Colonic mucosa (tissue), 4 donors: ENCODE measurements around the gene HEXIM2. TPM values are rescaled to one million over a fixed set of nuclear protein-coding genes. Genes with fewer than 3 reads are reported as not detected.

Experiments
- DNase-seq: peaks from one replicate; pipeline ENCODE4 v3.0.0-alpha.2; 2020
- H3K27ac ChIP-seq: fragments of 200-600 bp; one replicate; pipeline ENCODE4 v1.8.0; 2021
- H3K27me3 ChIP-seq: fragments of 200-600 bp; one replicate; pipeline ENCODE4 v1.8.0; 2021
- H3K36me3 ChIP-seq: fragments of 200-600 bp; one replicate; pipeline ENCODE4 v1.8.0; 2021
- H3K4me1 ChIP-seq: fragments of 200-600 bp; one replicate; pipeline ENCODE4 v1.8.0; 2021; ENCODE audit warnings: mild to moderate bottlenecking
- H3K4me3 ChIP-seq: fragments of 200-600 bp; one replicate; pipeline ENCODE4 v1.8.0; 2021
- H3K9ac ChIP-seq, 2 donors: one replicate each; pipeline ENCODE4 v1.7.0; 2013; ENCODE audit warnings: control low read depth in 2 of 2, low read depth in 2 of 2, low read length in 2 of 2
- H3K9me3 ChIP-seq: fragments of 200-600 bp; one replicate; pipeline ENCODE4 v1.8.0; 2021
- CTCF ChIP-seq: fragments of 200-600 bp; IDR thresholded peaks from one replicate; pipeline ENCODE4 v1.8.0; 2022; ENCODE audit warnings: antibody characterized with exemption, mild to moderate bottlenecking
- intact Hi-C: fragments of 100-400 bp; cut with DNase I; formaldehyde crosslinking; loops from one replicate; pipeline ENCODE4 v1.14.1; 2022
- total RNA-seq, 2 donors: library from RNA; stranded (reverse); fragmentation: NEBNext Ultra II Directional in 1 of 2; extraction: Animal tissue kit (Norgen Biotek cat#: 25700) in 1 of 2; gene quantifications; one replicate each; pipeline ENCODE4 v1.2.1, GENCODE V29; 2021
- donor health status: healthy.
- donor health status: DM: no; HTN: no; CAD: no.
- donor health status: DM: no; HTN: no; CAD: no.

Gene HEXIM2
- total RNA-seq, 2 donors from 2014 or later, result 7.2 to 8.1 TPM

GRCh38 chr17:45160447-45161287 lies 1.0 kb upstream of the HEXIM2 start:
- intact Hi-C loops, result no loop called here
- H3K4me1 ChIP-seq, result peaks cover 7% of the 10 kb centered on the region

GRCh38 chr17:45162025-45162687 lies 481 bp downstream of the HEXIM2 start:
- no peak for TF ChIP-seq CTCF
- intact Hi-C loops, result no loop called here
- no peak overlapping the region for H3K27ac ChIP-seq
- no peaks in the 10 kb centered on the region for H3K9me3 ChIP-seq
- no peaks in the 10 kb centered on the region for H3K27me3 ChIP-seq
- no peaks in the 10 kb centered on the region for H3K36me3 ChIP-seq
- H3K9ac ChIP-seq, result peak overlapping the region in 1 of 2 donors; percentile 62
- peak overlapping the region; percentile 80 for H3K4me3 ChIP-seq
- peaks cover 7% of the 10 kb centered on the region for H3K4me1 ChIP-seq
- DNase-seq, result no peak

More at GRCh38 chr17:45160447-45161287, 1.0 kb upstream of the HEXIM2 start:
- TF ChIP-seq CTCF, result no peak
- peak overlapping the region; percentile 98 for H3K27ac ChIP-seq
- no peaks in the 10 kb centered on the region for H3K27me3 ChIP-seq
- H3K36me3 ChIP-seq, result no peaks in the 10 kb centered on the region
- peak; percentile 73 for DNase-seq
- no peaks in the 10 kb centered on the region for H3K9me3 ChIP-seq
- H3K4me3 ChIP-seq, result peak overlapping the region; percentile 80
- H3K9ac ChIP-seq, result peak overlapping the region; percentile 97 to 99

GRCh38 chr17:45164734-45165269 lies 3.1 kb downstream of the HEXIM2 start:
- no peak for DNase-seq
- Histone ChIP-seq H3K9me3 (no peaks in the 10 kb centered on the region), H3K4me3 (no peak overlapping the region), H3K9ac (no peak overlapping the region), H3K36me3 (no peaks in the 10 kb centered on the region), H3K27ac (no peak overlapping the region), H3K27me3 (no peaks in the 10 kb centered on the region), H3K4me1 (no peaks in the 10 kb centered on the region)
- no peak for TF ChIP-seq CTCF
- intact Hi-C loops, result no loop called here

- no peaks in the 10 kb centered on the region for H3K36me3 ChIP-seq
- H3K9ac ChIP-seq, result no peak overlapping the region
- intact Hi-C loops, result no loop called here
- no peaks in the 10 kb centered on the region for H3K9me3 ChIP-seq
- no peak for DNase-seq
- no peaks in the 10 kb centered on the region for H3K27me3 ChIP-seq
- peaks cover 11% of the 10 kb centered on the region for H3K4me1 ChIP-seq
- no peak for TF ChIP-seq CTCF
- H3K27ac ChIP-seq, result no peak overlapping the region
- H3K4me3 ChIP-seq, result no peak overlapping the region
These were observed 7.5 kb downstream of the HEXIM2 start for GRCh38 chr17:45168991-45169752.

GRCh38 chr17:45170280-45170930 lies 8.7 kb downstream of the HEXIM2 start:
- H3K4me3 ChIP-seq, result no peak overlapping the region
- H3K4me1 ChIP-seq, result peaks cover 11% of the 10 kb centered on the region
- DNase-seq, result no peak
- no peaks in the 10 kb centered on the region for H3K9me3 ChIP-seq
- no peaks in the 10 kb centered on the region for H3K27me3 ChIP-seq
- H3K27ac ChIP-seq, result peak overlapping the region; percentile 70
- H3K9ac ChIP-seq, result peak overlapping the region in 1 of 2 donors; percentile 12
- H3K36me3 ChIP-seq, result no peaks in the 10 kb centered on the region
- no peak for TF ChIP-seq CTCF
- intact Hi-C loops, result no loop called here
